GM12864 (cell line): ENCODE results near the gene TWIST2.

ENCODE experiments used
- DNase-seq: peaks from one replicate; pipeline ENCODE4 v3.0.0-alpha.2; 2011; ENCODE audit warnings: low read depth
- H3K4me3 ChIP-seq: 2 replicates; pipeline ENCODE4 v1.5.1; 2011; ENCODE audit warnings: mild to moderate bottlenecking, low read depth, low read length, control low read depth
- TF ChIP-seq, protein P1 (sequence below): IDR thresholded peaks from 2 replicates; pipeline ENCODE4 v1.5.1; 2011; ENCODE audit warnings: low read depth, mild to moderate bottlenecking, moderate library complexity, low read length, control low read depth, inconsistent platforms; ENCODE audit errors: missing control alignments

The TWIST2 gene

DNA sequence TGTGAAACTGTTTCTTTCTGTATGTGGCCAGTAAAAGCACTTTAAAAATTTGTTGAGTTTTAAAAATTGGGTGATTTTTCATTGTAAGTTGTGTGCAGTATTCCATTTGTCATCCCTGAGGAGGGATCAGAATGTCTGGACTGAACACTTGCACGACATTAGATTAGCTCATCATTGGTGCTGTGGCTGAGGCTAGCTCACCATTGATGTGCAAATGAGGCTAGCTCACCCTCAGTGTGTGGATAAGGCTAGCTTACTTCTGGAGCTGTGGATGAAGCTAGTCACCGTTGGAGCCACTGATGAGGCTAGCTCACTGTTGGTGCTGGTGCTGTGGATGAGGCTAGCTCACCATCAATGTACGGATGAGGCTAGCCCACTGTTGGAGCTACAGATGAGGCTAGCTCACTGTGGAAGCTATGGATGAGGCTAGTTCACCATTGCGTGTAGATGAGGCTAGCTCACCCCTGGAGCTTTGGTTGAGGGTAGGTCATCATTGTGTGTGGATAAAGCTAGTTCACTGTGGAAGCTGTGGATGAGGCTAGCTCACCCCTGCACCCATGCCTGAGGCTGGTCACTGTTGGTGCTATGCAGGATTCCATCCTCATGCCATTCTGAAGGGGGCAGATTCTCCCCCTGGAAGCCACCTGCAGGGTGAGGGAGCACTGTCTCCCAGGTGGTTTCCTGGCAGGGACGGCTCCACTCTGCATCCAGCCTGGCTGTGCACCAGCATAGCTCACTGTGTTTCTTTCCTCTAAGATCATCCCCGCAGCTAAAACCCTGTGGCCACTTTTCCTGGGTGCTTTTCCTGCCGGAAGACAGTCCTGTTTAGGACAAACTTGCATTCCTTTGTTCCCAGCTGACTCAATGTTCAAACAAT lies 101.1 kb downstream of the TWIST2 start:
- DNase-seq, result no peak
- no peak overlapping the region for H3K4me3 ChIP-seq
- TF ChIP-seq, protein P1, sequence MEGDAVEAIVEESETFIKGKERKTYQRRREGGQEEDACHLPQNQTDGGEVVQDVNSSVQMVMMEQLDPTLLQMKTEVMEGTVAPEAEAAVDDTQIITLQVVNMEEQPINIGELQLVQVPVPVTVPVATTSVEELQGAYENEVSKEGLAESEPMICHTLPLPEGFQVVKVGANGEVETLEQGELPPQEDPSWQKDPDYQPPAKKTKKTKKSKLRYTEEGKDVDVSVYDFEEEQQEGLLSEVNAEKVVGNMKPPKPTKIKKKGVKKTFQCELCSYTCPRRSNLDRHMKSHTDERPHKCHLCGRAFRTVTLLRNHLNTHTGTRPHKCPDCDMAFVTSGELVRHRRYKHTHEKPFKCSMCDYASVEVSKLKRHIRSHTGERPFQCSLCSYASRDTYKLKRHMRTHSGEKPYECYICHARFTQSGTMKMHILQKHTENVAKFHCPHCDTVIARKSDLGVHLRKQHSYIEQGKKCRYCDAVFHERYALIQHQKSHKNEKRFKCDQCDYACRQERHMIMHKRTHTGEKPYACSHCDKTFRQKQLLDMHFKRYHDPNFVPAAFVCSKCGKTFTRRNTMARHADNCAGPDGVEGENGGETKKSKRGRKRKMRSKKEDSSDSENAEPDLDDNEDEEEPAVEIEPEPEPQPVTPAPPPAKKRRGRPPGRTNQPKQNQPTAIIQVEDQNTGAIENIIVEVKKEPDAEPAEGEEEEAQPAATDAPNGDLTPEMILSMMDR, result no peak

DNA sequence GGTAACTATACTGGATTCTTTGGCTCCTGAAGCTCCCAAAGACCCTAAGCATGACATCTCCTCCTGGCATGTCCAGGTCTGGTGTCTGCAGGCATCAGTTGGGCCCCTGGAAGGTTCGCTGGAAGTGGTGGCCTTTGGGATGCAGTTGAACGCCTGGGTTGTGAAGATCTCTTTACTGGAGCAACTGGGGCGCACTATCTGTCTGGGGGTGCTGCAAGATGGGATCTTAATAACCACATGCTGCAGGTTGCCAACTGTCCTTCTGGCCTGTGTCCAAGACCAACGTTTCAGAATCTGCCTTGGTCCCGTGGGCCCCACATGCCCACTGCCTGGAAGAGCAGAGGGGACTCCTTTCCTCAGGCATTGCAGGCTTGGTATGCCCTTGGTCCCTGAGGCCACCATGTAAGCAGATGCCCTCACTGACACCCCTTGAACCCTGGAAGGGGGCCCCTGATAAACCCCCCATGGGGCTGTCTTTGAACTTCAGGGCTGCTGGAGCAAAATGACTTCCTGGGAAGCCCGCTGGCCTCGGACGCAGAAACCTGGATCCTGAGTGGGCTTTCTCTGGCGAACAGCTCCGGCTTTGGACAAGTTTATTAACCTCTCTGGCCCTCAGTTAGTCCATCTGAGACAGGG lies 101.9 kb downstream of the TWIST2 start:
- DNase-seq, result no peak
- TF ChIP-seq, protein P1, result no peak

DNA sequence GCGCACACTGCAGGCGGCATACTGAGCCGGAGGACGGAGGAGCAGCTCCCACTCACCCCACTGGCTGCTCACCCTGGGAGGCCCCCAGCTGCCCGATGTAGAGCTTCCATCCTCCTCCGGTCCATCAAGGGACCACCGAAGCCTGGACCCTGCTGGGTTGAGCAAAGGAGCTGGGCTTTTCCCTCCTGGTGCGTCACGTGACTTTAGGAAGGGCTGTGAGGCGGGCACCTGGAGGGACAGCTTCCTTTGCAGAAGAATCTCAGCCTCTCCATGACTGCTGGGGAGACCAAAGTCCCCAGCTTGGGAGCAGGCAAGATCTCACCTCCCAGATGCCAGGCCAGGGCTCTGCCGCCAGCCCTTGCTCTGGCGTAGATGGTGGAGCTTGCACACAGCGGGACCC lies 102.7 kb downstream of the TWIST2 start:
- TF ChIP-seq, protein P1, result no peak
- DNase-seq, result no peak
- no peak overlapping the region for H3K4me3 ChIP-seq

More for the DNA sequence above, 101.9 kb downstream of the TWIST2 start:
- H3K4me3 ChIP-seq, result no peak overlapping the region

DNA sequence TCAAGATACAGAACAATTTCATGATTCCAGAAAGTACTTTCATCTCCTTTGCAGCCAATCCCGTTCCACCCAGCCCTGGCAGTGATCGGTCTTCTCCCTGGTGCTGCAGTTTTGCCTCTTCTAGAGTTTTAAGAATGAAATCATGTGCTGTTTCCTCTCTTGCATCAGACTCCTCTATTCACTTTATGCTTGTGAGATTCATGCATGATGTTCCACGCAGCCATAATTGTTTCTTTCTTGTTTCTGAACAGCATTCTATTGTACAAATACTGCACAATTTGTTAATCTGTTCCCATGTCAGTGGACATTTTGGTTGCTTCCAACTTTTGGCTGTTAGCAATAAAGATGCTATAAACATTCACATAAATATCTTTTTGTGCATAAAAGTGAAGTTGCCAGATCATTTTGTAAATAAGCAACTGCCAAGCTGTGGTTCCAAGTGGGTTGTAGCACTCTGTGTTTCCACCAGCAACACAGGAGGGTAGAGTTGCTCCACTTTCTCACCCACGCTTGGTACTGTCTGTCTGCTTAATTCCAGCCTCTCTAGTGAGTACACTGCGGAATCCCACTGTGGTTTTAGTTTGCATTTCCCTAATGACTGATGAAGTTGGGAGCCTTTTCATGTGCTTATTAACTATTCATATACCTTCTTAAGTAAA lies 104.5 kb downstream of the TWIST2 start:
- TF ChIP-seq, protein P1, result no peak
- DNase-seq, result no peak
- no peak overlapping the region for H3K4me3 ChIP-seq

DNA sequence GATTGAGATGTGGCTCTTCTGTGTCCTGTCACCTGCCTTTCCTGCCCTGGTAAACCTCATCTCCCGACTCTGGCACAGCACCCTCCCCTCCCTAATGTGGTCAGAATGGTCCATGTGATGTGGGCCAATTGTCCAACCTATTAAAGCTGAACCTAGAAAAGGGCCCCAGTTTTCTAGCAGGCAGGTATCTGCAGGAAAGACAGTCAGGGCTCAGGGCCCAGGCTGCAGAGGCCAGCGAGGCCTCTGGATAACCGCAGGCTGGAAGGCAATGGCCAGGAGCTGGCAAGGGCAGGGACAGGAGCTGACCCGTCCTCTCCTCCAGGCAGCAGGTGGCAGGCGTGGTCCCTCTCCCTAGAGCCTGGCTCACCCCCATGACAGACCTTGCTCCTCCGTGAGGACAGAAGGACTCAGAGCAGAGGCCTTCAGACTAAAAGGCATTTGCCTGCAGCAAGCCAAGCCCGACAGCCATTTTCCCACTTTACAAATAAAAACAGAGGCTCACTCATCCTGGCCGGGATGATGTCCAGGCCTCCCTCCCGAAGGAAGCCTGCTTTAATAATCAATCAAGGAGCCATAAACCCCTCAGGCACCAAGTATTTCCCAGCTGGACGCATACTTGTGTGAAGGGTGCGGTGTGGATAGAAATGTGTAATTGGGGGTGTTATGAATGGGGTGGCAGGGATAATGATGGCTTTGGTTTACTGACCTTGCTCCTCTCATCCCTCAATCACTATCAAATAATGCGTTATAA lies 107.1 kb downstream of the TWIST2 start:
- no peak overlapping the region for H3K4me3 ChIP-seq
- DNase-seq, result no peak

More for the DNA sequence above, 107.1 kb downstream of the TWIST2 start:
- TF ChIP-seq, protein P1, result no peak
